CD4-positive, alpha-beta T cell treated with Interleukin-10 for 1 hour (primary cell): ENCODE results near the gene POC1A.

Source experiments
- DNase-seq: peaks from one replicate; pipeline ENCODE4 v3.0.0-alpha.2; 2020

Gene POC1A

GRCh38 chr3:52124766-52125165 is 29.5 kb downstream of the POC1A start:
- no peak for DNase-seq

GRCh38 chr3:52124126-52124525 is 30.1 kb downstream of the POC1A start:
- no peak for DNase-seq

- DNase-seq: peak; percentile 81
Observed at GRCh38 chr3:52123106-52123725, 31.0 kb downstream of the POC1A start.

- DNase-seq: no peak
Observed at GRCh38 chr3:52122491-52122890, 31.7 kb downstream of the POC1A start.

GRCh38 chr3:52121813-52122212 is 32.4 kb downstream of the POC1A start:
- no peak for DNase-seq

- no peak for DNase-seq
Observed at GRCh38 chr3:52121464-52121805, 32.8 kb downstream of the POC1A start.

- DNase-seq: no peak
Observed at GRCh38 chr3:52120556-52121463, 33.4 kb downstream of the POC1A start.

GRCh38 chr3:52119826-52120225 is 34.4 kb downstream of the POC1A start:
- no peak for DNase-seq

- no peak for DNase-seq
Observed at GRCh38 chr3:52119099-52119498, 35.1 kb downstream of the POC1A start.

GRCh38 chr3:52118156-52118875 is 35.9 kb downstream of the POC1A start:
- DNase-seq: no peak

GRCh38 chr3:52117537-52117936 is 36.7 kb downstream of the POC1A start:
- no peak for DNase-seq

- no peak for DNase-seq
Observed at GRCh38 chr3:52112056-52112455, 42.2 kb downstream of the POC1A start.

GRCh38 chr3:52110502-52110901 is 43.7 kb downstream of the POC1A start:
- no peak for DNase-seq

GRCh38 chr3:52109611-52110301 is 44.5 kb downstream of the POC1A start:
- DNase-seq: no peak

GRCh38 chr3:52108302-52109232 is 45.7 kb downstream of the POC1A start:
- DNase-seq: no peak

- DNase-seq: no peak
Observed at GRCh38 chr3:52106951-52107611, 47.1 kb downstream of the POC1A start.

GRCh38 chr3:52104684-52105640 is 49.3 kb downstream of the POC1A start:
- no peak for DNase-seq

GRCh38 chr3:52102934-52103333 is 51.3 kb downstream of the POC1A start:
- DNase-seq: no peak

- no peak for DNase-seq
Observed at GRCh38 chr3:52099001-52099401, 55.2 kb downstream of the POC1A start.

GRCh38 chr3:52097851-52098507 is 56.2 kb downstream of the POC1A start:
- no peak for DNase-seq
